Muscle of leg (tissue), 11 donors: ENCODE measurements around the gene NBEA. TPM values are rescaled to one million over a fixed set of nuclear protein-coding genes. Genes with fewer than 3 reads are reported as not detected.

ENCODE experiments used
- DNase-seq: peaks from one replicate; pipeline ENCODE4 v3.0.0; 2013
- H3K27ac ChIP-seq: one replicate; pipeline ENCODE4 v1.5.1; 2013; ENCODE audit warnings: mild to moderate bottlenecking, low read length, control low read depth
- H3K27me3 ChIP-seq: one replicate; pipeline ENCODE4 v1.6.1; 2013; ENCODE audit warnings: low read length; ENCODE audit not compliant: control insufficient read depth, insufficient read depth
- H3K36me3 ChIP-seq: one replicate; pipeline ENCODE4 v1.6.1; 2013; ENCODE audit warnings: low read length; ENCODE audit not compliant: control insufficient read depth, insufficient read depth
- H3K4me1 ChIP-seq: one replicate; pipeline ENCODE4 v1.6.1; 2013; ENCODE audit warnings: low read length; ENCODE audit not compliant: control insufficient read depth, insufficient read depth
- H3K4me3 ChIP-seq: one replicate; pipeline ENCODE4 v1.5.1; 2013; ENCODE audit warnings: low read length, control low read depth
- H3K9me3 ChIP-seq: replicated peaks from 2 replicates; pipeline ENCODE4 v1.6.1; 2013; ENCODE audit warnings: low read depth, low read length; ENCODE audit not compliant: control insufficient read depth
- WGBS: methylation state at CpG from one replicate; pipeline ENCODE4 v1.1.5; 2013; ENCODE audit warnings: missing lambda C conversion rate; ENCODE audit not compliant: insufficient coverage; 5-methylcytosine and 5-hydroxymethylcytosine counted together
- polyA plus RNA-seq, 8 donors: library from polyadenylated mRNA; unstranded; fragments of 120-200 nt; gene quantifications; one replicate each; pipeline versions ENCODE4 v1.2.1 to v1.2.3, GENCODE V29; 2013; ENCODE audit warnings: inconsistent platforms in 1 of 8, low replicate concordance in 1 of 8; ENCODE audit not compliant: insufficient read length in 8 of 8, insufficient read depth in 1 of 8
- total RNA-seq: library from RNA; stranded (reverse); fragments of 120-200 nt; gene quantifications from one replicate; pipeline ENCODE4 v1.2.4, GENCODE V29; 2013

Gene NBEA
- total and polyA plus RNA-seq, 9 donors = 10.1 to 19.8 (median 16.0) TPM

- H3K36me3 ChIP-seq = no peaks in the 10 kb centered on the region
- no peak for DNase-seq
- H3K9me3 ChIP-seq = no peaks in the 10 kb centered on the region
- no peaks in the 10 kb centered on the region for H3K27me3 ChIP-seq
- WGBS = 88% methylated on average over 1 of the region's 1 CpG
- no peak overlapping the region for H3K4me3 ChIP-seq
- no peak overlapping the region for H3K27ac ChIP-seq
- peaks cover 3% of the 10 kb centered on the region for H3K4me1 ChIP-seq
Observed at GRCh38 chr13:35534343-35534742, 592.3 kb downstream of the NBEA start.

- DNase-seq = no peak
- H3K27me3 ChIP-seq = no peaks in the 10 kb centered on the region
- no peak overlapping the region for H3K4me3 ChIP-seq
- H3K36me3 ChIP-seq = no peaks in the 10 kb centered on the region
- H3K9me3 ChIP-seq = no peaks in the 10 kb centered on the region
- no peaks in the 10 kb centered on the region for H3K4me1 ChIP-seq
- H3K27ac ChIP-seq = no peak overlapping the region
- WGBS = no CpG with 5 or more reads among the region's 1 CpG
Observed at GRCh38 chr13:35548790-35549189, 606.7 kb downstream of the NBEA start.

- no peak for DNase-seq
- Histone ChIP-seq H3K9me3 (no peaks in the 10 kb centered on the region), H3K36me3 (no peaks in the 10 kb centered on the region), H3K27ac (no peak overlapping the region), H3K4me1 (no peaks in the 10 kb centered on the region), H3K27me3 (no peaks in the 10 kb centered on the region), H3K4me3 (no peak overlapping the region)
Observed at GRCh38 chr13:35549481-35549880, 607.4 kb downstream of the NBEA start.

GRCh38 chr13:35552172-35552844 lies 610.2 kb downstream of the NBEA start:
- no peaks in the 10 kb centered on the region for H3K27me3 ChIP-seq
- H3K9me3 ChIP-seq = no peaks in the 10 kb centered on the region
- DNase-seq = no peak
- H3K36me3 ChIP-seq = no peaks in the 10 kb centered on the region
- WGBS = no CpG with 5 or more reads among the region's 3 CpGs
- no peak overlapping the region for H3K27ac ChIP-seq
- no peaks in the 10 kb centered on the region for H3K4me1 ChIP-seq
- H3K4me3 ChIP-seq = no peak overlapping the region

- Histone ChIP-seq H3K27ac (no peak overlapping the region), H3K27me3 (no peaks in the 10 kb centered on the region), H3K36me3 (no peaks in the 10 kb centered on the region), H3K9me3 (no peaks in the 10 kb centered on the region), H3K4me1 (no peaks in the 10 kb centered on the region), H3K4me3 (no peak overlapping the region)
- DNase-seq = peak; percentile 55
- WGBS = no CpG with 5 or more reads among the region's 3 CpGs
Observed at GRCh38 chr13:35554972-35555623, 613.0 kb downstream of the NBEA start.

GRCh38 chr13:35557475-35557874 lies 615.4 kb downstream of the NBEA start:
- no peak for DNase-seq
- no peaks in the 10 kb centered on the region for H3K36me3 ChIP-seq
- WGBS = no CpG with 5 or more reads among the region's 3 CpGs
- no peak overlapping the region for H3K4me3 ChIP-seq
- H3K9me3 ChIP-seq = no peaks in the 10 kb centered on the region
- H3K27me3 ChIP-seq = no peaks in the 10 kb centered on the region
- H3K4me1 ChIP-seq = no peaks in the 10 kb centered on the region
- no peak overlapping the region for H3K27ac ChIP-seq

GRCh38 chr13:35561540-35561939 lies 619.5 kb downstream of the NBEA start:
- H3K4me3 ChIP-seq = no peak overlapping the region
- no peaks in the 10 kb centered on the region for H3K36me3 ChIP-seq
- peak; percentile 44 for DNase-seq
- H3K27me3 ChIP-seq = no peaks in the 10 kb centered on the region
- no CpG with 5 or more reads among the region's 2 CpGs for WGBS
- H3K27ac ChIP-seq = no peak overlapping the region
- no peaks in the 10 kb centered on the region for H3K4me1 ChIP-seq
- no peaks in the 10 kb centered on the region for H3K9me3 ChIP-seq

- Histone ChIP-seq H3K36me3 (no peaks in the 10 kb centered on the region), H3K9me3 (no peaks in the 10 kb centered on the region), H3K4me1 (no peaks in the 10 kb centered on the region), H3K27ac (no peak overlapping the region), H3K27me3 (no peaks in the 10 kb centered on the region), H3K4me3 (no peak overlapping the region)
- no peak for DNase-seq
- no CpG with 5 or more reads among the region's 1 CpG for WGBS
Observed at GRCh38 chr13:35565273-35565672, 623.2 kb downstream of the NBEA start.

GRCh38 chr13:35566340-35566739 lies 624.3 kb downstream of the NBEA start:
- Histone ChIP-seq H3K4me3 (no peak overlapping the region), H3K27ac (no peak overlapping the region), H3K9me3 (no peaks in the 10 kb centered on the region), H3K36me3 (no peaks in the 10 kb centered on the region), H3K27me3 (no peaks in the 10 kb centered on the region), H3K4me1 (no peaks in the 10 kb centered on the region)
- DNase-seq = peak; percentile 32
- WGBS = no CpG with 5 or more reads among the region's 2 CpGs

- no CpG with 5 or more reads among the region's 3 CpGs for WGBS
- Histone ChIP-seq H3K4me3 (no peak overlapping the region), H3K27me3 (no peaks in the 10 kb centered on the region), H3K9me3 (no peaks in the 10 kb centered on the region), H3K27ac (no peak overlapping the region), H3K4me1 (no peaks in the 10 kb centered on the region), H3K36me3 (no peaks in the 10 kb centered on the region)
- DNase-seq = peak; percentile 28
Observed at GRCh38 chr13:35567406-35567980, 625.4 kb downstream of the NBEA start.
